GM23338 (cell line): Measurements from ENCODE around the gene CAPNS2. TPM values are rescaled to one million over a fixed set of nuclear protein-coding genes. Genes with fewer than 3 reads are reported as not detected.

Experiments used
- ATAC-seq: fragments of 200-7000 bp; cut with Tn5 transposase; 3 replicates; pipeline ENCODE4 v1.9.1; 2020
- DNase-seq: peaks from one replicate; pipeline ENCODE4 v3.0.0-alpha.2; 2015; ENCODE audit warnings: low spot score
- H2AFZ ChIP-seq: fragments of 200-600 bp; sonication (generic); 2 replicates; pipeline ENCODE4 v1.8.0; 2016; ENCODE audit warnings: antibody characterized with exemption, mild to moderate bottlenecking, moderate library complexity
- H3F3A ChIP-seq: fragments of 200-600 bp; sonication (generic); replicated peaks from 2 replicates; pipeline ENCODE4 v1.8.0; 2017; ENCODE audit warnings: antibody characterized with exemption, mixed run types, low read depth
- H3K27ac ChIP-seq: fragments of 200-600 bp; sonication (generic); 2 replicates; pipeline ENCODE4 v1.6.1; 2016; ENCODE audit warnings: low read depth
- H3K27me3 ChIP-seq: fragments of 200-600 bp; sonication (generic); 2 replicates; pipeline ENCODE4 v1.8.0; 2016; ENCODE audit warnings: mild to moderate bottlenecking, mixed run types, moderate library complexity; ENCODE audit not compliant: insufficient read depth
- H3K36me3 ChIP-seq: fragments of 200-600 bp; sonication (generic); 2 replicates; pipeline ENCODE4 v1.8.0; 2016; ENCODE audit warnings: mild to moderate bottlenecking; ENCODE audit not compliant: insufficient read depth
- H3K4me1 ChIP-seq: fragments of 200-600 bp; sonication (generic); 2 replicates; pipeline ENCODE4 v1.8.0; 2016; ENCODE audit warnings: mild to moderate bottlenecking, moderate library complexity; ENCODE audit not compliant: insufficient read depth
- H3K4me2 ChIP-seq: fragments of 200-600 bp; sonication (generic); 2 replicates; pipeline ENCODE4 v1.7.1; 2017; ENCODE audit warnings: mixed run types
- H3K4me3 ChIP-seq: fragments of 200-600 bp; sonication (generic); 2 replicates; pipeline ENCODE4 v1.6.1; 2016; ENCODE audit warnings: mixed run types
- H3K79me2 ChIP-seq: fragments of 200-600 bp; sonication (generic); replicated peaks from 2 replicates; pipeline ENCODE4 v1.8.0; 2017; ENCODE audit warnings: mild to moderate bottlenecking; ENCODE audit not compliant: insufficient read depth
- H3K9me2 ChIP-seq: fragments of 200-600 bp; sonication (generic); 2 replicates; pipeline ENCODE4 v1.8.0; 2017; ENCODE audit not compliant: insufficient read depth
- H4K20me1 ChIP-seq: fragments of 200-600 bp; sonication (generic); replicated peaks from 2 replicates; pipeline ENCODE4 v1.8.0; 2017; ENCODE audit warnings: mild to moderate bottlenecking; ENCODE audit not compliant: insufficient read depth
- H3K27ac Mint-ChIP-seq: 2 replicates; pipeline ENCODE4 v1.8.0; 2020; ENCODE audit warnings: inconsistent platforms, mild to moderate bottlenecking, moderate library complexity, mixed read lengths
- H3K27me3 Mint-ChIP-seq: 3 replicates; pipeline ENCODE4 v1.8.0; 2022; ENCODE audit warnings: low read depth, mild to moderate bottlenecking, moderate library complexity, mixed read lengths, inconsistent platforms; ENCODE audit not compliant: insufficient read depth, poor library complexity
- H3K36me3 Mint-ChIP-seq: 3 replicates; pipeline ENCODE4 v1.8.0; 2021; ENCODE audit warnings: low read depth, mild to moderate bottlenecking, inconsistent platforms, moderate library complexity, mixed read lengths
- H3K4me1 Mint-ChIP-seq: 3 replicates; pipeline ENCODE4 v1.8.0; 2020; ENCODE audit warnings: mild to moderate bottlenecking, inconsistent platforms, mixed read lengths
- H3K4me3 Mint-ChIP-seq: 3 replicates; pipeline ENCODE4 v1.8.0; 2021; ENCODE audit warnings: moderate library complexity, mild to moderate bottlenecking, inconsistent platforms, mixed read lengths
- H3K9me3 Mint-ChIP-seq: 3 replicates; pipeline ENCODE4 v1.8.0; 2020; ENCODE audit warnings: moderate library complexity, mild to moderate bottlenecking, inconsistent platforms, mixed read lengths
- CREB1 ChIP-seq: fragments of 250-450 bp; sonication (Bioruptor Pico); IDR thresholded peaks from 2 replicates; pipeline ENCODE4 v1.5.0; 2020; ENCODE audit warnings: low read depth, mild to moderate bottlenecking, moderate library complexity
- EZH2phosphoT487 ChIP-seq: fragments of 200-600 bp; sonication (generic); IDR thresholded peaks from one replicate; pipeline ENCODE4 v1.8.1; 2018; ENCODE audit warnings: antibody characterized with exemption; ENCODE audit not compliant: unreplicated experiment
- JUNB ChIP-seq: IDR thresholded peaks from one replicate; pipeline ENCODE4 v1.6.1; 2016; ENCODE audit warnings: antibody characterized with exemption; ENCODE audit not compliant: unreplicated experiment
- NANOG ChIP-seq: IDR thresholded peaks from 2 replicates; pipeline ENCODE4 v1.6.1; 2016; ENCODE audit warnings: antibody characterized with exemption, borderline replicate concordance
- ZNF331 ChIP-seq: fragments of 250-450 bp; sonication (Bioruptor Pico); IDR thresholded peaks from 2 replicates; pipeline ENCODE4 v1.5.0; 2020; ENCODE audit warnings: low read depth, mild to moderate bottlenecking, moderate library complexity
- polyA plus RNA-seq: library from polyadenylated mRNA; unstranded; fragments of >200 nt; fragmentation: Nextera tagmentation; extraction: Ambion mirVana; gene quantifications from 2 replicates; pipeline ENCODE4 v1.2.1, GENCODE V29; 2016
- total RNA-seq: library from RNA; depleted of rRNA; stranded (reverse); fragments of >200 nt; shearing (Covaris generic); gene quantifications from 2 replicates; pipeline ENCODE4 v1.2.3, GENCODE V29; 2014
- TF ChIP-seq, protein P1 (sequence below): IDR thresholded peaks from 2 replicates; pipeline ENCODE4 v1.6.1; 2016; ENCODE audit warnings: antibody characterized with exemption
- TF ChIP-seq, protein P2 (sequence below): fragments of 250-450 bp; sonication (Bioruptor Pico); IDR thresholded peaks from 2 replicates; pipeline ENCODE4 v1.5.0; 2020; ENCODE audit warnings: mild to moderate bottlenecking, moderate library complexity

CAPNS2 gene
- total and polyA plus RNA-seq, 2 experiments from 2014 or later, result 0.83 TPM; not detected in 1

DNA sequence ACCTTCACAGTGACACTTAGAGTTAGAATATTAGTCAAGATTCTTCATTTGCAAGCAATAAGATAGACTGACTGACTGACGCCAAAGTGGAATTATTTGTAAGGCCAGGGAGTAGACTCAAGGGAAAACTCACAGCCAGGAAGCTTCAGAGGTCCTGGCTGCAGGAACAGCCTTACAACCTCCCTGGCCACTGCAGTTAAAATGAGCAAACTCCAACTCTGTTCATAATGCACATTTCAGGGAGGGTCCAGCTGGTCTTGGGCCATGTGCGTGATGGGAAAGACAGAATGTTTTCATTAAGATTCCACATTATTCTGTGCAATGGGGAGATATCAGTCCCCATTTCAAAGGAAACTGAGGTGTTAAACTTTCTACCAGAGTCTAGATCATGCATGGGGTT is 9.9 kb downstream of the CAPNS2 start:
- TF ChIP-seq ZNF331 (CRISPR knock-in tag) (no peak), CREB1 (CRISPR knock-in tag) (no peak), JUNB (no peak), EZH2phosphoT487 (no peak), NANOG (no peak)
- TF ChIP-seq, protein P1, sequence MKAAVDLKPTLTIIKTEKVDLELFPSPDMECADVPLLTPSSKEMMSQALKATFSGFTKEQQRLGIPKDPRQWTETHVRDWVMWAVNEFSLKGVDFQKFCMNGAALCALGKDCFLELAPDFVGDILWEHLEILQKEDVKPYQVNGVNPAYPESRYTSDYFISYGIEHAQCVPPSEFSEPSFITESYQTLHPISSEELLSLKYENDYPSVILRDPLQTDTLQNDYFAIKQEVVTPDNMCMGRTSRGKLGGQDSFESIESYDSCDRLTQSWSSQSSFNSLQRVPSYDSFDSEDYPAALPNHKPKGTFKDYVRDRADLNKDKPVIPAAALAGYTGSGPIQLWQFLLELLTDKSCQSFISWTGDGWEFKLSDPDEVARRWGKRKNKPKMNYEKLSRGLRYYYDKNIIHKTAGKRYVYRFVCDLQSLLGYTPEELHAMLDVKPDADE, result no peak
- no peaks in the 10 kb centered on the region for H3K27me3 Mint-ChIP-seq
- no peak for ATAC-seq

DNA sequence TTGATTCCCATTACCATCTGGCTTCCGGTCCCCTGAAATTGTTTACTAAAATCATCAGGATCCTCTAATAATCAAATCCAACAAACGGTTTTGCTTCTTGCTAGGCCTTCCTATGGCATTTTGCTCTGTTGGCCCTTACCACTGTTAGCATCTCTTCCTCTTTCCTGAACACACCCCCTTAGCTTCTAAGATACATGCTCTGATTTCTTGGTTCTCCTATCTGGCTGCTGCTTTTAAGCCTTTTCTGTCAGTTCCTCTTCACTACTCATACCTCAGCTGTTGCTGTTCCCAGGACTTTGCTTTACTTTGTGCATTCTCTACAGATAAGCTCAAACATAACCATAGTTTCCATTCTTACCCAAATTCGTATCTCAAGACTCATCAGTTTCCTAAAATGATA is 11.4 kb downstream of the CAPNS2 start:
- Histone ChIP-seq H2AFZ (no peak overlapping the region), H3K79me2 (no peaks in the 10 kb centered on the region), H3F3A (no peaks in the 10 kb centered on the region), H3K4me2 (no peak overlapping the region), H3K36me3 (no peaks in the 10 kb centered on the region; the same call in 1 of the 2 replicates), H4K20me1 (no peaks in the 10 kb centered on the region), H3K9me2 (no peaks in the 10 kb centered on the region), H3K4me1 (no peaks in the 10 kb centered on the region), H3K4me3 (no peak overlapping the region), H3K27ac (no peak overlapping the region), H3K27me3 (no peaks in the 10 kb centered on the region)
- Mint-ChIP-seq H3K27me3 (no peaks in the 10 kb centered on the region), H3K27ac (no peak overlapping the region), H3K4me1 (no peaks in the 10 kb centered on the region), H3K36me3 (no peaks in the 10 kb centered on the region; the same call in 2 of the 3 replicates), H3K9me3 (no peaks in the 10 kb centered on the region), H3K4me3 (no peak overlapping the region)
- ATAC-seq, result no peak
- TF ChIP-seq, protein P2, sequence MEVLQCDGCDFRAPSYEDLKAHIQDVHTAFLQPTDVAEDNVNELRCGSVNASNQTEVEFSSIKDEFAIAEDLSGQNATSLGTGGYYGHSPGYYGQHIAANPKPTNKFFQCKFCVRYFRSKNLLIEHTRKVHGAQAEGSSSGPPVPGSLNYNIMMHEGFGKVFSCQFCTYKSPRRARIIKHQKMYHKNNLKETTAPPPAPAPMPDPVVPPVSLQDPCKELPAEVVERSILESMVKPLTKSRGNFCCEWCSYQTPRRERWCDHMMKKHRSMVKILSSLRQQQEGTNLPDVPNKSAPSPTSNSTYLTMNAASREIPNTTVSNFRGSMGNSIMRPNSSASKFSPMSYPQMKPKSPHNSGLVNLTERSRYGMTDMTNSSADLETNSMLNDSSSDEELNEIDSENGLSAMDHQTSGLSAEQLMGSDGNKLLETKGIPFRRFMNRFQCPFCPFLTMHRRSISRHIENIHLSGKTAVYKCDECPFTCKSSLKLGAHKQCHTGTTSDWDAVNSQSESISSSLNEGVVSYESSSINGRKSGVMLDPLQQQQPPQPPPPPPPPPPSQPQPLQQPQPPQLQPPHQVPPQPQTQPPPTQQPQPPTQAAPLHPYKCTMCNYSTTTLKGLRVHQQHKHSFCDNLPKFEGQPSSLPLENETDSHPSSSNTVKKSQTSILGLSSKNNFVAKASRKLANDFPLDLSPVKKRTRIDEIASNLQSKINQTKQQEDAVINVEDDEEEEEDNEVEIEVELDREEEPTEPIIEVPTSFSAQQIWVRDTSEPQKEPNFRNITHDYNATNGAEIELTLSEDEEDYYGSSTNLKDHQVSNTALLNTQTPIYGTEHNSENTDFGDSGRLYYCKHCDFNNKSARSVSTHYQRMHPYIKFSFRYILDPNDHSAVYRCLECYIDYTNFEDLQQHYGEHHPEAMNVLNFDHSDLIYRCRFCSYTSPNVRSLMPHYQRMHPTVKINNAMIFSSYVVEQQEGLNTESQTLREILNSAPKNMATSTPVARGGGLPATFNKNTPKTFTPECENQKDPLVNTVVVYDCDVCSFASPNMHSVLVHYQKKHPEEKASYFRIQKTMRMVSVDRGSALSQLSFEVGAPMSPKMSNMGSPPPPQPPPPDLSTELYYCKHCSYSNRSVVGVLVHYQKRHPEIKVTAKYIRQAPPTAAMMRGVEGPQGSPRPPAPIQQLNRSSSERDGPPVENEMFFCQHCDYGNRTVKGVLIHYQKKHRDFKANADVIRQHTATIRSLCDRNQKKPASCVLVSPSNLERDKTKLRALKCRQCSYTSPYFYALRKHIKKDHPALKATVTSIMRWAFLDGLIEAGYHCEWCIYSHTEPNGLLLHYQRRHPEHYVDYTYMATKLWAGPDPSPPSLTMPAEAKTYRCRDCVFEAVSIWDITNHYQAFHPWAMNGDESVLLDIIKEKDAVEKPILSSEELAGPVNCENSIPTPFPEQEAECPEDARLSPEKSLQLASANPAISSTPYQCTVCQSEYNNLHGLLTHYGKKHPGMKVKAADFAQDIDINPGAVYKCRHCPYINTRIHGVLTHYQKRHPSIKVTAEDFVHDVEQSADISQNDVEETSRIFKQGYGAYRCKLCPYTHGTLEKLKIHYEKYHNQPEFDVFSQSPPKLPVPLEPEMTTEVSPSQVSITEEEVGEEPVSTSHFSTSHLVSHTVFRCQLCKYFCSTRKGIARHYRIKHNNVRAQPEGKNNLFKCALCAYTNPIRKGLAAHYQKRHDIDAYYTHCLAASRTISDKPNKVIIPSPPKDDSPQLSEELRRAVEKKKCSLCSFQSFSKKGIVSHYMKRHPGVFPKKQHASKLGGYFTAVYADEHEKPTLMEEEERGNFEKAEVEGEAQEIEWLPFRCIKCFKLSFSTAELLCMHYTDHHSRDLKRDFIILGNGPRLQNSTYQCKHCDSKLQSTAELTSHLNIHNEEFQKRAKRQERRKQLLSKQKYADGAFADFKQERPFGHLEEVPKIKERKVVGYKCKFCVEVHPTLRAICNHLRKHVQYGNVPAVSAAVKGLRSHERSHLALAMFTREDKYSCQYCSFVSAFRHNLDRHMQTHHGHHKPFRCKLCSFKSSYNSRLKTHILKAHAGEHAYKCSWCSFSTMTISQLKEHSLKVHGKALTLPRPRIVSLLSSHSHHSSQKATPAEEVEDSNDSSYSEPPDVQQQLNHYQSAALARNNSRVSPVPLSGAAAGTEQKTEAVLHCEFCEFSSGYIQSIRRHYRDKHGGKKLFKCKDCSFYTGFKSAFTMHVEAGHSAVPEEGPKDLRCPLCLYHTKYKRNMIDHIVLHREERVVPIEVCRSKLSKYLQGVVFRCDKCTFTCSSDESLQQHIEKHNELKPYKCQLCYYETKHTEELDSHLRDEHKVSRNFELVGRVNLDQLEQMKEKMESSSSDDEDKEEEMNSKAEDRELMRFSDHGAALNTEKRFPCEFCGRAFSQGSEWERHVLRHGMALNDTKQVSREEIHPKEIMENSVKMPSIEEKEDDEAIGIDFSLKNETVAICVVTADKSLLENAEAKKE, result no peak
- DNase-seq, result no peak

More for the DNA sequence above, 9.9 kb downstream of the CAPNS2 start:
- H3K27ac Mint-ChIP-seq, result no peak overlapping the region
- H3K4me1 ChIP-seq, result no peaks in the 10 kb centered on the region
- no peaks in the 10 kb centered on the region for H3K79me2 ChIP-seq
- H3K9me3 Mint-ChIP-seq, result no peaks in the 10 kb centered on the region
- H3K4me1 Mint-ChIP-seq, result peaks cover 2% of the 10 kb centered on the region; the same call in 1 of the 3 replicates
- H3K9me2 ChIP-seq, result no peaks in the 10 kb centered on the region
- no peaks in the 10 kb centered on the region for H3K27me3 ChIP-seq
- H3K36me3 Mint-ChIP-seq, result no peaks in the 10 kb centered on the region; the same call in 2 of the 3 replicates
- no peak overlapping the region for H3K4me2 ChIP-seq
- no peak overlapping the region for H2AFZ ChIP-seq
- no peak for DNase-seq
- no peaks in the 10 kb centered on the region for H3F3A ChIP-seq
- no peak overlapping the region for H3K4me3 Mint-ChIP-seq
- H3K4me3 ChIP-seq, result no peak overlapping the region
- H4K20me1 ChIP-seq, result no peaks in the 10 kb centered on the region
- no peak overlapping the region for H3K27ac ChIP-seq
- H3K36me3 ChIP-seq, result no peaks in the 10 kb centered on the region; the same call in 1 of the 2 replicates
